CD4-positive, CD25-positive, alpha-beta regulatory T cell (primary cell): ENCODE results near the gene SLC2A6. TPM values are rescaled to one million over a fixed set of nuclear protein-coding genes. Genes with fewer than 3 reads are reported as not detected.
A peak's percentile ranks its signal among the peaks of the same experiment; 100 is the strongest.

Experiments
- ATAC-seq, 2 donors: fragments of 150-1000 bp; cut with Tn5 transposase; one replicate each; pipeline ENCODE4 v1.10.0; 2021; ENCODE audit warnings: low read depth in 2 of 2, moderate number of reproducible peaks in 2 of 2, moderate library complexity in 1 of 2
- DNase-seq, 3 donors: peaks; one replicate each; pipeline versions ENCODE4 v3.0.0 to v3.0.0-alpha.2; 2012 to 2022; ENCODE audit warnings: mixed read lengths in 1 of 3
- H3K27ac ChIP-seq: one replicate; pipeline ENCODE4 v1.7.0; 2013; ENCODE audit warnings: mild to moderate bottlenecking, low read length; ENCODE audit not compliant: insufficient read depth, poor library complexity, severe bottlenecking
- H3K27me3 ChIP-seq: one replicate; pipeline ENCODE4 v1.7.0; 2013; ENCODE audit warnings: low read length; ENCODE audit not compliant: control insufficient read depth, insufficient read depth
- H3K36me3 ChIP-seq: one replicate; pipeline ENCODE4 v1.7.0; 2013; ENCODE audit warnings: mild to moderate bottlenecking, low read length, moderate library complexity; ENCODE audit not compliant: control insufficient read depth, insufficient read depth
- H3K4me1 ChIP-seq: 2 replicates; pipeline ENCODE4 v1.7.0; 2013; ENCODE audit warnings: mild to moderate bottlenecking, low read length; ENCODE audit not compliant: insufficient read depth, control insufficient read depth, poor library complexity, severe bottlenecking
- H3K4me3 ChIP-seq: one replicate; pipeline ENCODE4 v1.7.0; 2013; ENCODE audit warnings: low read depth, mild to moderate bottlenecking, low read length, moderate library complexity
- H3K9me3 ChIP-seq, 2 experiments: 1 replicate in 1 of 2; 2 replicates in 1 of 2; pipeline ENCODE4 v1.7.0; 2013; ENCODE audit warnings: low read length in 2 of 2, mild to moderate bottlenecking in 1 of 2, moderate library complexity in 1 of 2; ENCODE audit not compliant: control insufficient read depth in 2 of 2
- H3K27ac Mint-ChIP-seq, 3 donors: one replicate each; pipeline ENCODE4 v1.8.0; 2020 to 2022; ENCODE audit warnings: mild to moderate bottlenecking in 3 of 3, mixed read lengths in 3 of 3, moderate library complexity in 2 of 3
- H3K27me3 Mint-ChIP-seq: one replicate; pipeline ENCODE4 v1.8.0; 2022; ENCODE audit warnings: mild to moderate bottlenecking, mixed read lengths
- H3K36me3 Mint-ChIP-seq: one replicate; pipeline ENCODE4 v1.8.0; 2020; ENCODE audit warnings: mixed read lengths
- H3K4me1 Mint-ChIP-seq, 4 donors: one replicate each; pipeline ENCODE4 v1.8.0; 2020 to 2022; ENCODE audit warnings: mixed read lengths in 4 of 4, mild to moderate bottlenecking in 1 of 4
- H3K4me3 Mint-ChIP-seq, 4 donors: one replicate each; pipeline ENCODE4 v1.8.0; 2020 to 2022; ENCODE audit warnings: mild to moderate bottlenecking in 4 of 4, mixed read lengths in 4 of 4, moderate library complexity in 3 of 4
- H3K9me3 Mint-ChIP-seq, 7 donors: one replicate each; pipeline ENCODE4 v1.8.0; 2020 to 2022; ENCODE audit warnings: mixed read lengths in 7 of 7, mild to moderate bottlenecking in 3 of 7, moderate library complexity in 2 of 7
- polyA plus RNA-seq, 4 donors: library from polyadenylated mRNA; unstranded; fragments of 300-500 nt; fragmentation: Illumina TruSeq; gene quantifications; one replicate each; pipeline ENCODE4 v1.2.3, GENCODE V29; 2021
- total RNA-seq: library from RNA; stranded (reverse); gene quantifications from one replicate; pipeline ENCODE4 v1.2.3, GENCODE V29; 2022

Gene SLC2A6
- total and polyA plus RNA-seq, 5 donors from 2014 or later: 0.63 to 2.2 (median 1.8) TPM

DNA sequence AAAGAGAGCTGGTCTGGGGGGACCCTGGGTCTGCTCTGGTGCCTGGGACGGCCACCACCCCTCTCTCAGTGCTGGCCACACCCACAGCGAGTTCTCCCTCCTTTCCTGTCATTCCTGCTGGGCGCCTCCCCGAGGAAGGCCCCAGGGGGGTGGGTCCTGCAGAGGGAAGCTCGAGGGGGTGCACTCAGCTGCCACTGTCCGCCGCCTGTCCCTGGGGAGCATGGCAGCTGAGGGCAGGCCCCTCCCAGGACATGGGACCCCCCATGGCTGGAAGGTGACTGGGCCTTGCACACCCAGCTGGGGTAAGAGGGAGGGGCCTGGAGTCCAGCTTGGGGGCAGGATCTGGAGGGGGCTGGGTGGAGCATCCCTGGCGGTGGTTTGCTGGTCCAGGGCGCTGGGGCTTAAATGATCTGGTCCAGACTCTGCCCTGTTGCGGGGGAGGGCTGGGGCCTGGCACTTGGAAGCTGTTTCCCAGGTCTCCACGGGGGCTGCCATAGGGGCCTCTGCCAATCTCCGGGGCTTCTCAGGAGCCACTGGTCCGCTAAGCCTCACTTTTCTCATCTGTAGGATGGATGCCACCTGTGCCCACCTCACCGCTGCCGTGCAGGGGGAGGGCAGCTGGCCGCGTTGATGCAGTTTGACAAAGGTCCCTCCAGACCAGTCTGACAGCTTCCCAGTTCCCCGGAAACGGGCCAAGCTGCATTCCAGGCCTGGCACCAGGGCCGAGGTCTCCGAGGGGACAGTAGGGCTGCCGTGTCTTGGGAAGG is 6.0 kb upstream of the SLC2A6 start:
- peaks cover 0 to 12% (median 2%) of the 10 kb centered on the region in 4 donors for H3K4me1 Mint-ChIP-seq
- Histone ChIP-seq H3K27me3 (no peaks in the 10 kb centered on the region), H3K9me3 (no peaks in the 10 kb centered on the region), H3K27ac (no peak overlapping the region), H3K4me1 (peaks cover 7% of the 10 kb centered on the region), H3K4me3 (no peak overlapping the region), H3K36me3 (no peaks in the 10 kb centered on the region)
- H3K36me3 Mint-ChIP-seq: no peaks in the 10 kb centered on the region
- no peak overlapping the region for H3K27ac Mint-ChIP-seq
- DNase-seq (no peak), ATAC-seq (no peak)
- H3K27me3 Mint-ChIP-seq: peaks cover 6% of the 10 kb centered on the region
- H3K4me3 Mint-ChIP-seq: no peak overlapping the region
- no peaks in the 10 kb centered on the region for H3K9me3 Mint-ChIP-seq

DNA sequence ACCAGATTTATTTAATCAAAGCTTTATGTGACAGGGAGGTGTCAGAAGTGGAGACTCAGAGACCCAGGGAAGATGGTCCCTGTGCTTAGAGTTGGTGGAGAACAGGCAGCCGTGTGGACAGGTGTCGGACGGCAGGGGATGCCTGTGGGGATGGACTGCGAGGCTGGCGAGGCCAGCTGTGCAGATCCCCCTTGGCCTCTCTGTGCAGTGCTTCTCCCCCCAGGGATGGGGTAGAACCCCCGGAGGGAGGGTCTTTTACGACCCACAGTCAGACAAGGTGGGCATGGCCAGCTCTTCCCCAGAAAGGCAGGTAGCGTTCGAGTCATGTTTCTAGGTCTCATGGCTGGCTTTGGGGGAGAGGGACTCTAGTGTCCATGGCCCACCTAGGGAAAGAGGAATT is 4.7 kb upstream of the SLC2A6 start:
- H3K4me3 ChIP-seq: no peak overlapping the region
- no peaks in the 10 kb centered on the region for H3K36me3 Mint-ChIP-seq

DNA sequence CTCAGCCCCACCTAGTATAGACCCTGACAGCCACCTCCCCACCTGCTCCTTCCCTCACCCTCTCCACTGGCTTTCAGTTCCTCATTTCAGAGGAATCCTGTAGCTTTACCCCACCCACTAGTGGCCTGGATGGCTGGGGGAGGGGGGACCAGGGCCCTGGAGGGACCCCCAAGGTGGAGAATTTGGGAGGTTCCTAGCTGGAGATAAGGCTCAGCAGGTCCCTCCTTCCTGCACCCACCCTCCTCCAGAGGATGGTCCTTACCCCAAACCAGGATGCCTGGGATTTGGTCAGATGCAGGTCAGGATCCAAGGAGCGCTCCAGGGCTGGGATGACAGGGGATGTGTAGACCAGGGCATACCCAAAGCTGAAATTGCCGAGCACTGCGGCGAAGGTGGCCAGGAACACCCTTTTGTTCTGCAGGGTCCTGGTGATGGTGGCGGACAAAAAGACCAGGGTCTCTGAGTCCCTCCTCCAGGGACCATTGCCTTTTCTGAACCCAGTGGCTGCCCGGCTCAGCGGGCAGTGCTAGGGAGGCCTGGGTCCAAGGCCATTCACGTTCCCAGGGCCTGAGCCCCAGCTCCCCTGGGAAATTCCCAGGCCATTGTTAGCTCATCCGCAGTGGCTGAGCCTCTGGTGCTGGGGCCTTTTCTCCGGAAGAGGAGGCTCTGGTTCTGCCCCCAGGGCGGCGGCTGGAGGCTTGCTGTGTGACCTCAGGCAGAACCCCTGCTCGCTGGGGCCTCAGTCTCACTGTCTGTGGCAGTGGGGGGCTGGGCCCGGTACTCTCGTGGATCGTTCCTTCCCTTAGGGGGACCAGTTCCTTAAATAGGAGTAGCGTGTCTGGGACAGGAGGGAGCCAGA is 678 bp downstream of the SLC2A6 start:
- no peaks in the 10 kb centered on the region for H3K36me3 ChIP-seq
- H3K27ac Mint-ChIP-seq: no peak overlapping the region
- peaks cover 14% of the 10 kb centered on the region for H3K4me1 ChIP-seq
- no peaks in the 10 kb centered on the region for H3K36me3 Mint-ChIP-seq
- H3K4me1 Mint-ChIP-seq: peaks cover 0 to 15% (median 7%) of the 10 kb centered on the region in 4 donors
- H3K27ac ChIP-seq: peak overlapping the region; percentile 47
- peak overlapping the region; percentile 15 to 56 (median 49) for H3K4me3 Mint-ChIP-seq
- no peak overlapping the region for H3K4me3 ChIP-seq
- DNase-seq: no peak
- H3K9me3 Mint-ChIP-seq: no peaks in the 10 kb centered on the region
- H3K9me3 ChIP-seq: no peaks in the 10 kb centered on the region
- H3K27me3 ChIP-seq: no peaks in the 10 kb centered on the region
- peak in 1 of 2 donors; percentile 4 for ATAC-seq
- H3K27me3 Mint-ChIP-seq: no peaks in the 10 kb centered on the region

More for the DNA sequence above, 4.7 kb upstream of the SLC2A6 start:
- no peaks in the 10 kb centered on the region for H3K27me3 ChIP-seq
- DNase-seq: no peak
- Mint-ChIP-seq H3K9me3 (no peaks in the 10 kb centered on the region), H3K4me1 (peaks cover 0 to 18% (median 5%) of the 10 kb centered on the region in 4 donors), H3K27ac (no peak overlapping the region), H3K27me3 (peaks cover 6% of the 10 kb centered on the region), H3K4me3 (no peak overlapping the region)
- no peak for ATAC-seq
- H3K27ac ChIP-seq: no peak overlapping the region
- H3K9me3 ChIP-seq: no peaks in the 10 kb centered on the region
- peaks cover 19% of the 10 kb centered on the region for H3K4me1 ChIP-seq
- H3K36me3 ChIP-seq: no peaks in the 10 kb centered on the region

DNA sequence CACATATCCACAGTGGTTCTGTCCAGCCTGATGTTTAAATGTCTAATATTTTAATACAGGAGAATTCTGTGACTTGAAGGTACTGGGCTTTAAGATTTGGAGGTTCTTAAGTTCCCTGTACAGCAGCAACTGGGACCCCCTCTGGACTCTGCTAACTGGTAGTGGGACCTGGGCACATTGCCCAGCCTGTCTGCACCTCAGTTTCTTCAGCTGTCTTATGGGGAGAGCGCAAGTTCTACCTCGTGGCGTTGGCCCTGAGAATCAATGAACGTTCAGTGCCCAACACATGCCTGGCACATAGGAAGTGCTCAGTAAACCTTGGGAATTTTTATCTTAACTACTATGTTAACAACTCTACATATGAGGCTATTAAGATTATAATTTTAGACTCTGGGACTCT is 1.4 kb downstream of the SLC2A6 start:
- Histone ChIP-seq H3K36me3 (no peaks in the 10 kb centered on the region), H3K4me3 (no peak overlapping the region), H3K9me3 (no peaks in the 10 kb centered on the region), H3K27me3 (no peaks in the 10 kb centered on the region), H3K4me1 (peaks cover 14% of the 10 kb centered on the region), H3K27ac (no peak overlapping the region)
- no peak overlapping the region for H3K27ac Mint-ChIP-seq
- peak overlapping the region in 3 of 4 donors; percentile 15 to 56 (median 26) for H3K4me3 Mint-ChIP-seq
- H3K27me3 Mint-ChIP-seq: no peaks in the 10 kb centered on the region
- DNase-seq (no peak), ATAC-seq (no peak)
- no peaks in the 10 kb centered on the region for H3K9me3 Mint-ChIP-seq
- H3K4me1 Mint-ChIP-seq: peaks cover 0 to 15% (median 7%) of the 10 kb centered on the region in 4 donors
- H3K36me3 Mint-ChIP-seq: no peaks in the 10 kb centered on the region

DNA sequence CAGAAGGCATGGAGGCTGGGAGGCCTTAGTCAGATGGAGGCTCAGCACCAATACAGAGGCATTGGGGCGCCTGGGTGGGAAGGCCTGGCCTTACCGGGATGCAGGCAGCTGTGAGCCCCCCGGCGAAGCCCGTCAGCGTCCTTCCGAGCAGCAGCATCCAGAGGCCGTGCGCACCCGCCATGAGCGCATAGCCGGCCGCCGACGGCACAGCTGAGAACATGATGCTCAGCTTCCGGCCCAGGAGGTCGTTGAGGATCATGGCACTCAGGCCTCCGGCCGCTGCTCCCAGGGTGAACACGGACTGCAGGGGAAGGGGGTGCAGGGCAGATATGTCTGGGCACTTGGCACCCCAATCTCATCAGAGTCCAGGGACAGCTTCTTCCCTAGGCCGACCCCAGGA is 2.0 kb downstream of the SLC2A6 start:
- H3K4me3 Mint-ChIP-seq: no peak overlapping the region
- no peaks in the 10 kb centered on the region for H3K27me3 ChIP-seq
- no peak for ATAC-seq
- no peaks in the 10 kb centered on the region for H3K9me3 ChIP-seq
- DNase-seq: no peak
- H3K4me3 ChIP-seq: no peak overlapping the region
- no peaks in the 10 kb centered on the region for H3K36me3 Mint-ChIP-seq
- no peaks in the 10 kb centered on the region for H3K27me3 Mint-ChIP-seq
- H3K4me1 Mint-ChIP-seq: peaks cover 0 to 15% (median 7%) of the 10 kb centered on the region in 4 donors
- H3K27ac Mint-ChIP-seq: no peak overlapping the region
- H3K9me3 Mint-ChIP-seq: no peaks in the 10 kb centered on the region
- H3K4me1 ChIP-seq: peaks cover 14% of the 10 kb centered on the region
- no peak overlapping the region for H3K27ac ChIP-seq
- no peaks in the 10 kb centered on the region for H3K36me3 ChIP-seq

DNA sequence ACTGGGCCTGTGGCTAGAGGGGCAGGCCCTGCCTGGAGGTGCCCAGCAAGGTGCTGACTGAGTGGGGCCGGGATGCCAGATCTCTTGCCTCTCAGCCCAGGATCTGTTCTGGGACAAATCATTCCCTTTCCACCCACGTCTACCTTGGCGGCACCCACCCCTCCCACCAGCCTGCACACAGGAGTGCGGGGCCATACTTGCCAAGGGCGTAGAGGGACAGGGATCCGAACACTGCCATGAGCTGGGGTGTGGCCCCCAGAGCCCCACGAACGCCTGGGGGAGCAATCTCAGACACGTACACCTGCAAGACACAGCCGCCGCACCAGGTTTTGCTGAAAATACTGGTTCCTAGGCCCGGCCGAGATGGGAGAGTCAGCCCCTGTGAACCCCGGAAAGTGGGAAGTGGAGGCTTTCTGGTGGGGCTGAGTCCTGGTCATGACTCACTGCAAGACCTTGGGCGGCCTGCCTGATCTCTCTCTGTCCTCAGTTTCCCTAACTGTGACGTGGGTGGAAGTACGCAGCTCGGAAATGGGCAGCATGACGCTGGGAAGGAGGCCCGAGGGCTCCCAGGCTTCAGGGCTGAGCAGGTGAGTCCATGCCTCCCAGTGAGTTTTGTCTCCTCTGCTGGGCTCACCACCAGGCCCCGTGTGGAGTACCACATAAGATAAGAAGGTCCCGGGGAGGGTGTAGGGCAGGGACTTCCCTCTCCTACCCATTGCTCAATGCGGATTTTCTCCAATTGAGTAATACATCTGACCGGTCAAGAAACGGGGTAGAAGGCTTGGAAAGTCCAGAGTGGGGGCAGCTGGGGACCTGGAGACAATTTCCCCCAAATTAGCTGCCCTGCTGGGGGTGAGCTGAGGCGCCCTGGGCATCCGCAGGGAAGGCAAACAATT is 2.6 kb downstream of the SLC2A6 start:
- Histone ChIP-seq H3K27me3 (no peaks in the 10 kb centered on the region), H3K4me1 (peaks cover 14% of the 10 kb centered on the region), H3K36me3 (no peaks in the 10 kb centered on the region), H3K9me3 (no peaks in the 10 kb centered on the region), H3K27ac (no peak overlapping the region), H3K4me3 (no peak overlapping the region)
- Mint-ChIP-seq H3K4me1 (peaks cover 0 to 15% (median 7%) of the 10 kb centered on the region in 4 donors), H3K27me3 (no peaks in the 10 kb centered on the region), H3K4me3 (no peak overlapping the region), H3K9me3 (no peaks in the 10 kb centered on the region), H3K27ac (no peak overlapping the region), H3K36me3 (no peaks in the 10 kb centered on the region)
- DNase-seq: no peak
- ATAC-seq: no peak

DNA sequence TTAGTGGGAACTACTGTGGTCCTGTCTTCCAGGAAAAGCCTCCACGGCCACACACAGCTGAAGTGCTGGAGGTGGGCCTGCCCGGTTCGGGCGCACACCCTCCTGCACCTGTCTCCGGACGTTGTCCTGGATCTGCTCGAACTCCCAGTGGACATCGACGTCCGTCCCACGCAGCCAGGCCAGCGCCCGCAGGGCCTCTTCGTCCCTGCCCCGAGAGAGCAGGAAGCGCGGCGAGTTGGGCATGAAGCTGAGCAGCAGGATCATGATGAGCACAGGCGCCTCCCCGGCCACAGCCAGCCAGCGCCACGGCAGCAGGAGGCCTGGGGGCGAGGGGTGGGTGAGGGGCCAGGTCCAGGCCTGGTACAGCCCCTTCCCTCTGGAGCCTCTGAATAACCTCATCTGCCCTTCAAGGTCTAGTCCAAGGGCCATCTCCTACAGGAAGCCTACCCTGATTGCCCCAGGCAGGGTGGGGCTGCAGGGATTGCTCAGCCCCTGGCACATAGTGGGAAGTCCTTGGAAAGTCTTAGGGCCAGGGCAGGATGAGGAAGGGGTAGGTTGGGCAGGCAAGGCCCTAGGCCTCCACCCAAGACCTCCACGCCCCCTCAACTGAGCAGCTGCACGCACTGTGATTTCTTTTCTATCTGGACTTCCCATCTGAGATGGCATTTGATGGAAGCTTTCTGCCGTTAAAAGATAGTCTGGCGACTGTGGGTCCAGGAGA is 3.4 kb downstream of the SLC2A6 start:
- H3K27ac Mint-ChIP-seq: no peak overlapping the region
- H3K4me3 Mint-ChIP-seq: no peak overlapping the region
- DNase-seq (no peak), ATAC-seq (no peak)
- H3K27me3 Mint-ChIP-seq: no peaks in the 10 kb centered on the region
- Histone ChIP-seq H3K4me1 (peaks cover 14% of the 10 kb centered on the region), H3K27ac (no peak overlapping the region), H3K27me3 (no peaks in the 10 kb centered on the region), H3K4me3 (no peak overlapping the region), H3K36me3 (no peaks in the 10 kb centered on the region), H3K9me3 (no peaks in the 10 kb centered on the region)
- no peaks in the 10 kb centered on the region for H3K36me3 Mint-ChIP-seq
- no peaks in the 10 kb centered on the region for H3K9me3 Mint-ChIP-seq
- H3K4me1 Mint-ChIP-seq: peaks cover 0 to 15% (median 7%) of the 10 kb centered on the region in 4 donors
